Gastrocnemius medialis (tissue), 4 donors: ENCODE data around the gene KIR3DL1.
"Not testable (repeated sequence)": the region's sequence is repeated elsewhere in the genome, so short reads cannot be mapped to it uniquely, and the experiment has no call there.

Source experiments
- CTCF ChIP-seq, 5 experiments: fragments of 450-650 bp in 3 of 5; fragments of 200-600 bp in 2 of 5; sonication (generic) in 2 of 5; IDR thresholded peaks in 4 of 5; conservative IDR thresholded peaks in 1 of 5; 1 replicate in 4 of 5; 2 replicates in 1 of 5; pipeline ENCODE4 v1.5.1; 2016 to 2019; ENCODE audit warnings: antibody characterized with exemption in 5 of 5, mild to moderate bottlenecking in 3 of 5, moderate library complexity in 3 of 5
- POLR2A ChIP-seq, 2 donors: fragments of 450-650 bp; IDR thresholded peaks; one replicate each; pipeline ENCODE4 v1.6.1; 2017; ENCODE audit warnings: antibody characterized with exemption in 2 of 2, mild to moderate bottlenecking in 2 of 2, moderate library complexity in 2 of 2

- TF ChIP-seq POLR2A (IDR thresholded peaks at IDR 0.05); CTCF (IDR thresholded peaks at IDR 0.05 in 4 of 5, conservative IDR thresholded peaks at IDR 0.05 in 1 of 5): not testable (repeated sequence)
Observed at GRCh38 chr19:54837522-54837921, 21.3 kb downstream of the KIR3DL1 start.
